Activated CD8-positive, alpha-beta T cell treated with anti-CD3 and anti-CD28 coated beads for 36 hours (primary cell): ENCODE data around the gene TIMP4. TPM values are rescaled to one million over a fixed set of nuclear protein-coding genes. Genes with fewer than 3 reads are reported as not detected.

ENCODE experiments used
- ATAC-seq: fragments of 200-7000 bp; cut with Tn5 transposase; one replicate; pipeline ENCODE4 v1.10.0; 2021; ENCODE audit warnings: mild to moderate bottlenecking, moderate library complexity
- CTCF ChIA-PET: fragments of 350-600 bp; sonication (Branson Sonifier 250); formaldehyde crosslinking; loops from one replicate; lab custom pipeline; 2021; ENCODE audit warnings: antibody characterized with exemption; lab: Charles Lee
- POLR2A ChIA-PET: fragments of 350-600 bp; sonication (Branson Sonifier 250); formaldehyde crosslinking; loops from one replicate; lab custom pipeline; 2021; ENCODE audit warnings: antibody characterized with exemption; lab: Charles Lee
- DNase-seq: peaks from one replicate; pipeline ENCODE4 v3.0.0-alpha.2; 2020
- H3K27ac Mint-ChIP-seq: one replicate; pipeline ENCODE4 v1.8.0; 2021; ENCODE audit warnings: mild to moderate bottlenecking, mixed read lengths
- H3K27me3 Mint-ChIP-seq: one replicate; pipeline ENCODE4 v1.8.0; 2021; ENCODE audit warnings: mixed read lengths
- H3K36me3 Mint-ChIP-seq: one replicate; pipeline ENCODE4 v1.8.0; 2021; ENCODE audit warnings: low read depth, mixed read lengths
- H3K4me1 Mint-ChIP-seq: one replicate; pipeline ENCODE4 v1.8.0; 2021; ENCODE audit warnings: low read depth, mixed read lengths
- H3K4me3 Mint-ChIP-seq: one replicate; pipeline ENCODE4 v1.8.0; 2021; ENCODE audit warnings: mild to moderate bottlenecking, moderate library complexity, mixed read lengths
- H3K9me3 Mint-ChIP-seq: one replicate; pipeline ENCODE4 v1.8.0; 2021; ENCODE audit warnings: mixed read lengths
- CTCF ChIP-seq: fragments of 200-600 bp; IDR thresholded peaks from one replicate; pipeline ENCODE4 v1.8.0; 2022; ENCODE audit warnings: antibody characterized with exemption, mild to moderate bottlenecking
- intact Hi-C: fragments of 100-400 bp; cut with micrococcal nuclease; formaldehyde crosslinking; loops from one replicate; pipeline ENCODE4 v1.10.0; 2022
- total RNA-seq, 2 experiments: library from RNA; stranded (reverse); gene quantifications; one replicate each; pipeline ENCODE4 v1.2.3, GENCODE V29; 2021

The TIMP4 gene
- total RNA-seq, 2 experiments from 2014 or later: not detected

- Mint-ChIP-seq H3K9me3 (no peaks in the 10 kb centered on the region), H3K4me3 (no peak overlapping the region), H3K4me1 (peaks cover 3% of the 10 kb centered on the region), H3K27me3 (peaks cover 5% of the 10 kb centered on the region), H3K36me3 (no peaks in the 10 kb centered on the region), H3K27ac (no peak overlapping the region)
- ATAC-seq (no peak), DNase-seq (no peak)
- intact Hi-C loops: no loop called here
- ChIA-PET CTCF (interaction anchor here (1.7 to 5.0 kb wide), 2 partner anchors 33 to 337 kb away, joined by 13 to 24 read pairs; no protein-coding TSS in a partner anchor), POLR2A (no interaction called here)
- TF ChIP-seq CTCF: no peak
These were observed 16.2 kb downstream of the TIMP4 start for GRCh38 chr3:12142476-12142875.

- DNase-seq (no peak), ATAC-seq (no peak)
- intact Hi-C loops: no loop called here
- Mint-ChIP-seq H3K27me3 (peaks cover 5% of the 10 kb centered on the region), H3K9me3 (no peaks in the 10 kb centered on the region), H3K27ac (no peak overlapping the region), H3K4me1 (peaks cover 3% of the 10 kb centered on the region), H3K4me3 (no peak overlapping the region), H3K36me3 (no peaks in the 10 kb centered on the region)
- TF ChIP-seq CTCF: no peak
- CTCF ChIA-PET: interaction anchor here (0.6 to 5.0 kb wide), 3 partner anchors 35 to 339 kb away, joined by 3 to 24 read pairs (median 13); no protein-coding TSS in a partner anchor
- POLR2A ChIA-PET: no interaction called here
These were observed 17.4 kb downstream of the TIMP4 start for GRCh38 chr3:12141350-12141749.

GRCh38 chr3:12139111-12139511, 19.6 kb downstream of the TIMP4 start:
- peak; percentile 53 for DNase-seq
- TF ChIP-seq CTCF: peak; percentile 61
- no peaks in the 10 kb centered on the region for H3K9me3 Mint-ChIP-seq

GRCh38 chr3:12138044-12138443, 20.7 kb downstream of the TIMP4 start:
- no peak for TF ChIP-seq CTCF
- no peak overlapping the region for H3K4me3 Mint-ChIP-seq
- H3K27ac Mint-ChIP-seq: no peak overlapping the region
- H3K27me3 Mint-ChIP-seq: peaks cover 11% of the 10 kb centered on the region
- DNase-seq (peak; percentile 56), ATAC-seq (peak; percentile 52)
- intact Hi-C loops: loop anchor here (2.0 to 10.0 kb wide), 2 partner anchors 37 to 167 kb away; no protein-coding TSS in a partner anchor
- ChIA-PET POLR2A (interaction anchor here (0.8 kb wide), 1 partner anchor 17 kb away, joined by 3 read pairs; no protein-coding TSS in a partner anchor), CTCF (interaction anchor here (0.8 to 7.3 kb wide), 10 partner anchors 10 to 346 kb away, joined by 3 to 170 read pairs (median 5); partner anchors contain the start of gene TSEN2)
- peaks cover 3% of the 10 kb centered on the region for H3K4me1 Mint-ChIP-seq
- no peaks in the 10 kb centered on the region for H3K36me3 Mint-ChIP-seq
- no peaks in the 10 kb centered on the region for H3K9me3 Mint-ChIP-seq

More at GRCh38 chr3:12139111-12139511, 19.6 kb downstream of the TIMP4 start:
- peaks cover 7% of the 10 kb centered on the region for H3K27me3 Mint-ChIP-seq
- intact Hi-C loops: loop anchor here (2.0 to 10.0 kb wide), 2 partner anchors 36 to 166 kb away; no protein-coding TSS in a partner anchor
- no peaks in the 10 kb centered on the region for H3K36me3 Mint-ChIP-seq
- CTCF ChIA-PET: interaction anchor here (1.2 to 7.3 kb wide), 8 partner anchors 9 to 345 kb away, joined by 4 to 170 read pairs (median 7); partner anchors contain the start of gene TSEN2
- no peak overlapping the region for H3K4me3 Mint-ChIP-seq
- H3K4me1 Mint-ChIP-seq: peaks cover 3% of the 10 kb centered on the region
- POLR2A ChIA-PET: no interaction called here
- peak; percentile 71 for ATAC-seq
- no peak overlapping the region for H3K27ac Mint-ChIP-seq

- TF ChIP-seq CTCF: no peak
- ChIA-PET CTCF (interaction anchor here (0.9 to 7.3 kb wide), 8 partner anchors 15 to 348 kb away, joined by 3 to 170 read pairs (median 16); partner anchors contain the start of gene TSEN2), POLR2A (interaction anchor here (0.6 to 1.2 kb wide), 2 partner anchors 234 to 348 kb away, joined by 3 read pairs; partner anchors contain the start of gene TSEN2)
- peaks cover 8% of the 10 kb centered on the region for H3K27me3 Mint-ChIP-seq
- no peaks in the 10 kb centered on the region for H3K36me3 Mint-ChIP-seq
- peaks cover 3% of the 10 kb centered on the region for H3K4me1 Mint-ChIP-seq
- H3K27ac Mint-ChIP-seq: no peak overlapping the region
- intact Hi-C loops: loop anchor here (10.0 kb wide), 1 partner anchor 168 kb away; no protein-coding TSS in a partner anchor
- no peak for DNase-seq
- ATAC-seq: no peak
- no peak overlapping the region for H3K4me3 Mint-ChIP-seq
- H3K9me3 Mint-ChIP-seq: no peaks in the 10 kb centered on the region
These were observed 22.3 kb downstream of the TIMP4 start for GRCh38 chr3:12136371-12136770.
